A549 (cell line): Measurements from ENCODE around the gene RPL27A. TPM values are rescaled to one million over a fixed set of nuclear protein-coding genes. Genes with fewer than 3 reads are reported as not detected.

ENCODE experiments used
- ATAC-seq, 2 experiments: fragments of 200-7000 bp in 1 of 2; fragments of >200 bp in 1 of 2; cut with Nextera tagmentation in 1 of 2; cut with Tn5 transposase in 1 of 2; 3 replicates each; pipeline versions ENCODE4 v1.8.0 to v1.9.1; 2018 to 2020; ENCODE audit warnings: mild to moderate bottlenecking in 1 of 2, moderate library complexity in 1 of 2
- CTCF ChIA-PET: fragments of 300-600 bp; sonication (Branson Sonifier 250); formaldehyde crosslinking; extraction: SDS; loops from one replicate; lab custom pipeline; 2021; ENCODE audit warnings: antibody characterized with exemption, inconsistent platforms; lab: Yijun Ruan, JAX
- POLR2A ChIA-PET: fragments of 350-600 bp; formaldehyde crosslinking; extraction: SDS; loops from one replicate; lab custom pipeline; 2021; ENCODE audit warnings: antibody characterized with exemption, inconsistent platforms; lab: Yijun Ruan, JAX
- DNase-seq, 2 experiments: peaks; one replicate each; pipeline versions ENCODE4 v3.0.0 to v3.0.0-alpha.2; 2011 to 2016; ENCODE audit warnings: low read depth in 1 of 2, low spot score in 1 of 2
- FAIRE-seq: peaks from 2 replicates; lab custom pipeline; 2011; peaks lifted over from hg19 to GRCh38; lab: Jason Lieb, UNC
- H3K27ac ChIP-seq, 2 experiments: fragments of >200 bp; sonication (Bioruptor Twin); formaldehyde crosslinking; 3 replicates each; pipeline ENCODE4 v1.5.1; 2016 to 2017
- H3K4me1 ChIP-seq: fragments of >200 bp; sonication (Bioruptor Twin); formaldehyde crosslinking; 3 replicates; pipeline ENCODE4 v1.6.1; 2016
- H3K4me2 ChIP-seq: fragments of >200 bp; sonication (Bioruptor Twin); formaldehyde crosslinking; 3 replicates; pipeline ENCODE4 v1.6.1; 2016
- H3K4me3 ChIP-seq: fragments of >200 bp; sonication (Bioruptor Twin); formaldehyde crosslinking; 3 replicates; pipeline ENCODE4 v1.5.1; 2016
- H3K9me3 ChIP-seq: fragments of >200 bp; sonication (Bioruptor Twin); formaldehyde crosslinking; 3 replicates; pipeline ENCODE4 v1.6.1; 2016
- CEBPB ChIP-seq, 2 experiments: fragments of >200 bp in 1 of 2; sonication (Bioruptor Twin) in 1 of 2; formaldehyde crosslinking in 1 of 2; IDR thresholded peaks; 2 replicates each; pipeline ENCODE4 v1.6.1; 2012 to 2016
- CHD2 ChIP-seq: fragments of 150-350 bp; IDR thresholded peaks from 2 replicates; pipeline ENCODE4 v1.6.1; 2014; ENCODE audit warnings: low read length; ENCODE audit not compliant: partially characterized antibody
- CHD4 ChIP-seq: fragments of 200-600 bp; sonication (generic); IDR thresholded peaks from 2 replicates; pipeline ENCODE4 v1.6.1; 2016; ENCODE audit warnings: antibody characterized with exemption, mild to moderate bottlenecking, borderline replicate concordance
- EP300 ChIP-seq, 2 experiments: fragments of >200 bp; sonication (Bioruptor Twin); formaldehyde crosslinking; IDR thresholded peaks; 2 replicates in 1 of 2; 3 replicates in 1 of 2; pipeline ENCODE4 v1.6.1; 2016 to 2017
- FOSL2 ChIP-seq, 2 experiments: fragments of 450-650 bp in 1 of 2; fragments of >200 bp in 1 of 2; sonication (Bioruptor Twin) in 1 of 2; formaldehyde crosslinking; IDR thresholded peaks; 2 replicates each; pipeline versions ENCODE4 v1.5.0 to v1.6.1; 2016 to 2020; ENCODE audit warnings: mild to moderate bottlenecking in 1 of 2, moderate library complexity in 1 of 2
- HDAC2 ChIP-seq: fragments of 200-600 bp; sonication (generic); IDR thresholded peaks from 2 replicates; pipeline ENCODE4 v1.6.1; 2016
- HES2 ChIP-seq: fragments of >200 bp; sonication (Bioruptor Twin); formaldehyde crosslinking; IDR thresholded peaks from 2 replicates; pipeline ENCODE4 v1.6.1; 2016
- KDM1A ChIP-seq: fragments of 200-600 bp; sonication (generic); IDR thresholded peaks from 2 replicates; pipeline ENCODE4 v1.6.1; 2016; ENCODE audit warnings: low read depth, mild to moderate bottlenecking
- KDM5A ChIP-seq: fragments of 200-600 bp; sonication (generic); IDR thresholded peaks from 2 replicates; pipeline ENCODE4 v1.6.1; 2016; ENCODE audit warnings: antibody characterized with exemption, mild to moderate bottlenecking
- MYC ChIP-seq: IDR thresholded peaks from 2 replicates; pipeline ENCODE4 v1.6.1; 2012; ENCODE audit warnings: mild to moderate bottlenecking, inconsistent platforms, low read length, improper control_type of control experiment, borderline replicate concordance
- RAD21 ChIP-seq, 2 experiments: fragments of >200 bp in 1 of 2; sonication (Bioruptor Twin) in 1 of 2; formaldehyde crosslinking in 1 of 2; IDR thresholded peaks in 1 of 2; conservative IDR thresholded peaks in 1 of 2; 2 replicates in 1 of 2; 3 replicates in 1 of 2; pipeline ENCODE4 v1.6.1; 2012 to 2018; ENCODE audit warnings: inconsistent platforms in 1 of 2
- SMC3 ChIP-seq: fragments of >200 bp; sonication (Bioruptor Twin); formaldehyde crosslinking; IDR thresholded peaks from 3 replicates; pipeline ENCODE4 v1.6.1; 2018; ENCODE audit warnings: inconsistent platforms
- SREBF2 ChIP-seq: fragments of 450-650 bp; IDR thresholded peaks from 2 replicates; pipeline ENCODE4 v1.6.1; 2014; ENCODE audit warnings: mild to moderate bottlenecking, moderate library complexity
- TP53 ChIP-seq: fragments of 250-450 bp; sonication (Bioruptor Pico); IDR thresholded peaks from 2 replicates; pipeline ENCODE4 v1.5.0; 2021; ENCODE audit warnings: mild to moderate bottlenecking, moderate library complexity
- ZC3H11A ChIP-seq: fragments of 450-650 bp; IDR thresholded peaks from 2 replicates; pipeline ENCODE4 v1.6.1; 2014; ENCODE audit warnings: antibody characterized with exemption, mild to moderate bottlenecking
- ZFP36 ChIP-seq: fragments of 450-650 bp; IDR thresholded peaks from 2 replicates; pipeline ENCODE4 v1.6.1; 2014; ENCODE audit warnings: borderline replicate concordance; ENCODE audit not compliant: partially characterized antibody
- ZSCAN20 ChIP-seq: fragments of 250-450 bp; sonication (Bioruptor Pico); IDR thresholded peaks from 2 replicates; pipeline ENCODE4 v1.8.0; 2022; ENCODE audit warnings: mild to moderate bottlenecking, moderate library complexity
- WGBS: methylation state at CpG from one replicate; pipeline ENCODE4 v1.1.6; 2017; ENCODE audit errors: missing lambda C conversion rate; 5-methylcytosine and 5-hydroxymethylcytosine counted together
- polyA plus RNA-seq, 4 experiments: library from polyadenylated mRNA; depleted of rRNA in 3 of 4; stranded (reverse); fragments of >200 nt; fragmentation: RNase III in 1 of 4; extraction: RNeasy Plus Mini Kit Qiagen cat#74134 plus additional on column Dnase treatment in 1 of 4; gene quantifications; 2 replicates in 3 of 4; 3 replicates in 1 of 4; pipeline ENCODE4 v1.2.3, GENCODE V29; 2011 to 2017
- TF ChIP-seq, protein P1 (sequence below): fragments of 250-450 bp; sonication (Bioruptor Pico); IDR thresholded peaks from 2 replicates; pipeline ENCODE4 v1.5.0; 2020; ENCODE audit warnings: low read depth, mild to moderate bottlenecking, moderate library complexity
- TF ChIP-seq, protein P2 (sequence below): IDR thresholded peaks from 2 replicates; pipeline ENCODE4 v1.6.1; 2012; ENCODE audit warnings: low read depth, borderline replicate concordance
- TF ChIP-seq, protein P3 (sequence below): fragments of 250-450 bp; sonication (Bioruptor Pico); IDR thresholded peaks from 2 replicates; pipeline ENCODE4 v1.5.0; 2021; ENCODE audit warnings: mild to moderate bottlenecking, moderate library complexity, borderline replicate concordance
- TF ChIP-seq, protein P4 (sequence below): fragments of >200 bp; sonication (Bioruptor Twin); formaldehyde crosslinking; IDR thresholded peaks from 3 replicates; pipeline ENCODE4 v1.6.1; 2016

Gene RPL27A
- polyA plus RNA-seq, 2 of the 4 experiments (the other 2 are of a cell fraction) = 804 to 3,631 TPM

DNA sequence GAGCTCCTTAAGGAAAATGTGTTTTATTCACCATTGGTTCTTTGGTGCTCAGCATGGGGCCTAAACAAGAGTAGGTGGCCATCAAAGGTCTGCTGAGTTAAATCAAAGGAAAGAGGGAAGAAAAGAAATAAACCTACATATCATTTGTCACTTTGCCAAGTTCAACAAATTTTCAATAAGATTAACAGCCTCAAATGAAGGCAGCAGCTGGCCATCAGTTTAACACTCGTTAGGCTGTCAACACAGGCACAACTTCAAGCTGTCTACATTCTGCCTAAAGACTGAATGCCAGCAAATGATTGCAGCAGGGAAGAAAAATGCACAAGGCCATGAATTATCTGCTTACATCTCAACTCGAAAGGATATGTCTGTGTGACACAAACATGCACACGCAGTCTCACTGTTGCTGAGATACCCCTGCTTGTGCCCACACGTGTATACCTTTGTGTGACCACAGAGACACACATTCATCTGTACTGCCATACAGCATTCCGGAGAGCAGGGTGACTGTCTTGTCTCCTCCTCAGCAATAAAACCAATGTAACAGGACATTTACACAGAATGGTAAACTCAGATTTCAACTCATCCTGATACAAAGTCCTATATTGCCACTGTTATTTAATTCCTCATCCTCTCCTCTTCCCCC lies 40.3 kb upstream of the RPL27A start:
- H3K4me1 ChIP-seq = no peaks in the 10 kb centered on the region
- WGBS = 86% methylated on average over 5 of the region's 5 CpGs
- no peak for ATAC-seq
- no peak overlapping the region for H3K4me3 ChIP-seq
- no peak overlapping the region for H3K27ac ChIP-seq
- TF ChIP-seq CHD2 = no peak
- no peak for TF ChIP-seq ZC3H11A
- no peak for TF ChIP-seq ZSCAN20 (CRISPR knock-in tag)
- TF ChIP-seq HDAC2 = no peak
- TF ChIP-seq MYC = no peak
- TF ChIP-seq, protein P1, sequence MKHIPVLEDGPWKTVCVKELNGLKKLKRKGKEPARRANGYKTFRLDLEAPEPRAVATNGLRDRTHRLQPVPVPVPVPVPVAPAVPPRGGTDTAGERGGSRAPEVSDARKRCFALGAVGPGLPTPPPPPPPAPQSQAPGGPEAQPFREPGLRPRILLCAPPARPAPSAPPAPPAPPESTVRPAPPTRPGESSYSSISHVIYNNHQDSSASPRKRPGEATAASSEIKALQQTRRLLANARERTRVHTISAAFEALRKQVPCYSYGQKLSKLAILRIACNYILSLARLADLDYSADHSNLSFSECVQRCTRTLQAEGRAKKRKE = no peak
- TF ChIP-seq, all 56 proteins: peak for 0
- CTCF ChIA-PET = interaction anchor here (0.5 to 1.0 kb wide), 3 partner anchors 10 to 317 kb away, joined by 3 to 4 read pairs (median 3); no protein-coding TSS in a partner anchor
- POLR2A ChIA-PET = no interaction called here
- H3K9me3 ChIP-seq = no peaks in the 10 kb centered on the region
- DNase-seq (no peak), FAIRE-seq (no peak)
- H3K4me2 ChIP-seq = no peak overlapping the region

DNA sequence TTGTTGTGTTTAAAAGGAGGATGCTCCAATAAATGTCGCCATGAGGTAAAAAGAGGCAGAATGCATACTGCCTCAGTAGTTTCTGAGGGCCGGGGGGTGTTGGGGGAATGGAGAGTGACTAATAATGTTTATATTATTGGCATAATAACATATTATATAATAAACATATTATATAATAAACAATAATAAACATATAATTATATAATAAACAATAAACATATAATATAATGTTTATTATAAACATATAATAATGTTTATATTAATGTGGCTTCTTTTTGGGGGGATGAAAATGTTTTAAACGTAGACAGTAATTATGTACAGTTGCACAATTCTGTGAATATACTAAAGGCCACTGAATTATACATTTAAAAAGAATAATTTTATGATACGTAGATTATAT lies 35.7 kb upstream of the RPL27A start:
- no peak for ATAC-seq
- WGBS = 88% methylated on average over 4 of the region's 4 CpGs
- ChIA-PET POLR2A (no interaction called here), CTCF (interaction anchor here (0.6 to 0.7 kb wide), 2 partner anchors 266 to 318 kb away, joined by 3 read pairs; no protein-coding TSS in a partner anchor)
- no peak for TF ChIP-seq HES2
- H3K4me2 ChIP-seq = no peak overlapping the region
- no peak for FAIRE-seq
- no peak for DNase-seq
- H3K27ac ChIP-seq = no peak overlapping the region
- H3K4me1 ChIP-seq = peaks cover 4% of the 10 kb centered on the region; the same call in 1 of the 3 replicates
- no peaks in the 10 kb centered on the region for H3K9me3 ChIP-seq
- H3K4me3 ChIP-seq = no peak overlapping the region

GRCh38 chr11:8649361-8649760 lies 33.2 kb upstream of the RPL27A start:
- peak overlapping the region in 1 of 2 experiments; percentile 59; a peak in 2 of 6 replicates for H3K27ac ChIP-seq
- H3K9me3 ChIP-seq = no peaks in the 10 kb centered on the region
- H3K4me1 ChIP-seq = peaks cover 4% of the 10 kb centered on the region; the same call in 1 of the 3 replicates
- H3K4me3 ChIP-seq = no peak overlapping the region
- peak in 1 of 2 experiments; percentile 60; a peak in 2 of 6 replicates for ATAC-seq
- TF ChIP-seq KDM1A (no peak), HES2 (no peak), ZFP36 (no peak), ZSCAN20 (CRISPR knock-in tag) (no peak), TP53 (CRISPR knock-in tag) (no peak), CEBPB (IDR thresholded peaks at IDR 0.05) (no peak)
- TF ChIP-seq, protein P2, sequence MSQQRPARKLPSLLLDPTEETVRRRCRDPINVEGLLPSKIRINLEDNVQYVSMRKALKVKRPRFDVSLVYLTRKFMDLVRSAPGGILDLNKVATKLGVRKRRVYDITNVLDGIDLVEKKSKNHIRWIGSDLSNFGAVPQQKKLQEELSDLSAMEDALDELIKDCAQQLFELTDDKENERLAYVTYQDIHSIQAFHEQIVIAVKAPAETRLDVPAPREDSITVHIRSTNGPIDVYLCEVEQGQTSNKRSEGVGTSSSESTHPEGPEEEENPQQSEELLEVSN = no peak
- no peak for FAIRE-seq
- no peak for DNase-seq
- CTCF ChIA-PET = interaction anchor here (1.2 kb wide), 1 partner anchor 10 kb away, joined by 3 read pairs; no protein-coding TSS in a partner anchor
- 66% methylated on average over 2 of the region's 2 CpGs for WGBS
- H3K4me2 ChIP-seq = no peak overlapping the region
- POLR2A ChIA-PET = interaction anchor here (1.6 kb wide), 1 partner anchor 33 kb away, joined by 4 read pairs; no protein-coding TSS in a partner anchor

DNA sequence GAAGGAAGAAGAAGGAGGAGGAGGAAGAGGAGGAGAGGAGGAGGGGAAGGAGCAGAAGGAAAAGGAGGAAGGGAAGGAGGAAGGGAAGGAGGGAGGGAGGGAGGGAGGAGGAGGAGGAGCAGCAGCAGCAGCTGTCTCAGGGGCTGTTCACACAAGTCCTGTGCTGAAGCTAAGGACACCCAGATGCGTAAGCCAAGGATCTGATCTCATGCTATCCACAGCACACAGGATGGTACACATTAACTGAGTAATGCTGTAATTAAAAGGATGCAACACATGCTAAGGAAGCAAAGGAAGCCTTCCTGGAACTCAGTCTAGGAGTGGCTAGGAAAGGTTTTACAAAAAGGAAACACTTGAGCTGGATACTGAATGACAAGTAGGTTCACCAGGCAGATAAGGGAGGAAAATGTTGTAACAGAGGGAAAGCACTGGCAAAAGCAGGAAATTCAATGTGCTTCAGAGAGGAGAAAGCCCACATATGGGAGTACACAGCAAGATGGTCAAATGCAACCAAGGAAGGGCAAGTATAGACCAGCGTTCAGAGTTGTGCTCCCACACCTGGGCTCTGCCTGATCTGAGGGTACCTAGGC lies 32.1 kb upstream of the RPL27A start:
- no peak for FAIRE-seq
- ChIA-PET CTCF (no interaction called here), POLR2A (interaction anchor here (1.6 kb wide), 1 partner anchor 31 kb away, joined by 4 read pairs; no protein-coding TSS in a partner anchor)
- 98% methylated on average over 2 of the region's 2 CpGs for WGBS
- no peaks in the 10 kb centered on the region for H3K9me3 ChIP-seq
- no peak for DNase-seq
- TF ChIP-seq SMC3 = no peak
- no peak for TF ChIP-seq MYC
- no peak for TF ChIP-seq CEBPB (IDR thresholded peaks at IDR 0.05)
- TF ChIP-seq FOSL2 (IDR thresholded peaks at IDR 0.05) = no peak
- no peak for TF ChIP-seq FOSL2 (CRISPR knock-in tag; IDR thresholded peaks at IDR 0.05)
- no peak for TF ChIP-seq ZSCAN20 (CRISPR knock-in tag)
- no peak for TF ChIP-seq ZFP36
- TF ChIP-seq RAD21 (conservative IDR thresholded peaks at IDR 0.05 in 1 of 2, IDR thresholded peaks at IDR 0.05 in 1 of 2) = no peak
- TF ChIP-seq, protein P3, sequence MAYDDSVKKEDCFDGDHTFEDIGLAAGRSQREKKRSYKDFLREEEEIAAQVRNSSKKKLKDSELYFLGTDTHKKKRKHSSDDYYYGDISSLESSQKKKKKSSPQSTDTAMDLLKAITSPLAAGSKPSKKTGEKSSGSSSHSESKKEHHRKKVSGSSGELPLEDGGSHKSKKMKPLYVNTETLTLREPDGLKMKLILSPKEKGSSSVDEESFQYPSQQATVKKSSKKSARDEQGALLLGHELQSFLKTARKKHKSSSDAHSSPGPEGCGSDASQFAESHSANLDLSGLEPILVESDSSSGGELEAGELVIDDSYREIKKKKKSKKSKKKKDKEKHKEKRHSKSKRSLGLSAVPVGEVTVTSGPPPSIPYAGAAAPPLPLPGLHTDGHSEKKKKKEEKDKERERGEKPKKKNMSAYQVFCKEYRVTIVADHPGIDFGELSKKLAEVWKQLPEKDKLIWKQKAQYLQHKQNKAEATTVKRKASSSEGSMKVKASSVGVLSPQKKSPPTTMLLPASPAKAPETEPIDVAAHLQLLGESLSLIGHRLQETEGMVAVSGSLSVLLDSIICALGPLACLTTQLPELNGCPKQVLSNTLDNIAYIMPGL = no peak
- no peak for TF ChIP-seq CHD4
- no peak for TF ChIP-seq EP300 (IDR thresholded peaks at IDR 0.05)
- TF ChIP-seq, protein P4, sequence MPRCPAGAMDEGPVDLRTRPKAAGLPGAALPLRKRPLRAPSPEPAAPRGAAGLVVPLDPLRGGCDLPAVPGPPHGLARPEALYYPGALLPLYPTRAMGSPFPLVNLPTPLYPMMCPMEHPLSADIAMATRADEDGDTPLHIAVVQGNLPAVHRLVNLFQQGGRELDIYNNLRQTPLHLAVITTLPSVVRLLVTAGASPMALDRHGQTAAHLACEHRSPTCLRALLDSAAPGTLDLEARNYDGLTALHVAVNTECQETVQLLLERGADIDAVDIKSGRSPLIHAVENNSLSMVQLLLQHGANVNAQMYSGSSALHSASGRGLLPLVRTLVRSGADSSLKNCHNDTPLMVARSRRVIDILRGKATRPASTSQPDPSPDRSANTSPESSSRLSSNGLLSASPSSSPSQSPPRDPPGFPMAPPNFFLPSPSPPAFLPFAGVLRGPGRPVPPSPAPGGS = no peak
- no peak for TF ChIP-seq SREBF2
- no peak for TF ChIP-seq KDM5A
- no peak for ATAC-seq
- H3K4me1 ChIP-seq = peaks cover 4% of the 10 kb centered on the region; the same call in 1 of the 3 replicates
- H3K4me2 ChIP-seq = no peak overlapping the region
- H3K4me3 ChIP-seq = no peak overlapping the region
- no peak overlapping the region for H3K27ac ChIP-seq
